ENCODE results near the gene S1PR3.

The S1PR3 gene

DNA sequence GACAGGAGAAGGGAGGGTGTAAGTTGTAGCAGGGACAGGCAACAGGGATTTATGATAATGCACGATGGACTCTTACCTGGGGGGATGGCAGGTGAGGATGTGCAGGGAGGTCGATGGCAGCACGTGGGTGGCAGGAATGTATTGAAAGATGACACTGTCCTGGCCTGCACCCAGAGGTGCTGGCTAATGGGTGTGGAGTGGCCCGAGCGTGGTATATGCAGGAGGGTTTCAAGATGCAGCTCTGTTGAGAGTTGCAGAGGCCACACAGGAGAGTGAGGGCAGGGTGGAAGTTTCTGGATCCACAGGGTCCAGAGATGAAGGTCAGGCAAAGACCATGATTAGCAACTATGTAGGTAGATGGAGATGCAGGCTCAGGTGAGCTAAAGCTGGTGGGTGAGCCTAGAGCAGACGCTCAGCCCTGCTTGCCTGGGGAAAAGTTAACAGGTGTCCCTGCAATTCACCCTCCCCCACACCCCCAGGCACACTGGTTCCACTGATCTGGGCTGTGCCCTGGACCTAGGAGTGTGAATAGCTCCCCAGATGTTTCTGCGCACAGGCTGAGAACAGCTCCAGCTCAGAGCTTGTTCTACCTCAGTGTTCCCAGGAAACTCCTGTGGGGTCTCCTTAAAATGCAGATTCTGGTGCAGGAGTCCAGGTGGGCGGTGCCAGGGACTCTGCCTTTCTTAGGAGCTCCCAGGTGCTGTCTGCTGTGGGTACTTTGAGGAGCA, 21.5 kb upstream of the S1PR3 start:
- DNase-seq: no peak

DNA sequence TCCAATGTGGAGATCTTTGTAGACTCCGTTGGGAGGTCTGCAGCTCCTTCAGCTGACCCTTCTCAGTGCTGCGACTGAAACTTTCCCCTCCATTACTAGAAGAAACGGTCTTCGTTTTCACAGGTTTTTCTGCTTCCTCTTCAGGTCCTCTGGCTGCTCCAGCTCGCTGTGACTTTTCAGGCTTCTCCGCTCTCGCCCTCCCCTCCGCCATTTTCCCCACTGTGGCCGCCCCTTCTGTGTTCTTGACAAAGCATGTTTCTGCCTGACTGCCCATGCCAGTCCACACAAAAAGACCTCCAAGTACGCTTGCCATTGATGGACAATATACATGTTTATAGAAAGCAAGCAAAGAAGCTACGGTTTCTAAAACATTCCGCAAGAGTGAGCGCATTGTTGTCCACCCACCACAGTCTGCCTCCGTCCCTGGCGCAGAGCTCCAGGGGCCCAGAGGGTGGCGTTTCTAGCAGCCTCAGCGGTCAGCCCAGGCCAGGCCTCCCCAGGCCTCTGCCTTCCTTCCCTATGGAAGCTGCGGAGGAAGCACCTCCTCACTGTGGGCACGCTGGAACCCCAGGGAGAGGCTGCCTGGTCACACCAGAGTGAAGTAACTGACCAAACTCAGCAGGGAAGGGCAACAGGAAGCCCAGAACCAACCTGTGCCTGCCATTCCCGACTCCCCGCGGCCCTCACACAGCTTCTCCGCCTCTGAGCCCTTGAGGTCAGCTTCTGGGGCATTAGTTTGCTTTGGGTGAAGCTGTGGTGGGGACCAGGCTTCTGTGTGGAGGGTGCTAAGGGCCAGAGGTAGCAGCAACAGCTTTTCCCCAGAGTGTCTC, 19.9 kb upstream of the S1PR3 start:
- DNase-seq: no peak

DNA sequence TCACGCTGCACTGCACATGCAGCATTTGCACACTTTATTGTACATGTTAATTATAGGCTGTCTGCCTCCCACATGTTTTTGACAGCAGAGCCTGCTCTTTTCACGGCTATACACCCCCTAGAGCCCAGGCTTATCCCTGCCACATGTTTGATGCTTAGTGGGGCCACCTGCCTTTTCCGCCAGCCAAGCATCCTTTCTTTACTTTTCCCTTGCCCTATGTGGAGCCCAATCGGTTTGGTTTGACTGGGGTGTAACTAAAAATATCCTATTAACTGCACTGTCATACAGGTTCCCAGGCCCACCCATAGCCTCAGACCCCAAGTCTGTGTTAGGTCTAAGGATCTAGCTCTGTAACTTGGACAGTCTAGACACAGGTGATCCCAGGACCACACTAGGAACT, 18.9 kb upstream of the S1PR3 start:
- no peak for DNase-seq

DNA sequence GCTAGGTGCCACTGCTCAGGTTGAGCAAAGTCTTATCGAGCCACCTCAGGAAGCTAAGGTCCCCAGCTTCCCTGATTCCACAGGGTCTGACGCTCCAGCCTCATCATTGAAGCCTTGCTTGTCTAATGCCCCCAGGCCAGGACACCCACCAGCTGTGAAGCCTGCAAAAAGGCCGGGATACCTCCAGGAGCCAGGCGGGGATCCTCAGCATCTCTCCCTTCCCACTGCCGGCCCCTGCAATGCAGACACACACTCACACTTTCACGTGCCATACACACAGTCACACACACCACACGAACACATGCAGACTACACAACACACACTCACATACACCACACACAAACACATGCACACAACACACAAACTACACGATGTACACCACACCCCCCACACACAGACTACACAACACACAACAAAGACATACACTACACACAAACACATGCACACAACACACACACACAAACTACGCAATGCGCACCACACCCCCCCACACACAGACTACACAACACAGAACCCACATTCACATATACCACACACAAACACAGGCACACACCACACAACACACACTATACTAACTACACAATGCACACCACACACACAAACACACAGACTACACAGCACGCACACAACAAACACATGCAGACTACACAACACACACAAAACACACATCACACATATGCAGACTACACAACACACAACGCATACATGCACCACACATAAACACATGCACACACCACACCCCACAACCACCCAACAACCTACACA, 17.8 kb upstream of the S1PR3 start:
- DNase-seq: no peak

DNA sequence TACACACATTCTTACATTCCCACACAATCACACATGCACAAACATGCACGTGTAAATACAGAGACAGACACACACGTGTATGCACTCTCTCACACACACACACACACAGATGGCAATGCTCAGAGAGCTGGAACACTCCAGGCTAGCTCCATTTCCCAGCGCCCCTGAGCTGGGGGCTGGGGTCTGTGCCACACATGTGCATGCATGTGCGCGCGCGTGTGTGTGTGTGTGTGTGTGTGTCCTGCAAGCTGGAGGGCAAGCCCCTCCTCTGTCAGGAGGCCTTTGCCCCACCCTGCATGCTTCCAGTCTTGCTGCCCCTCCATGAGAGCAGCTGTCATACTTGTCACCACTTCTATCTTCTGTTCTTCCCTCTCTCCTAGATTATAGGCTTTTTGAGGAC, 16.6 kb upstream of the S1PR3 start:
- DNase-seq: no peak

DNA sequence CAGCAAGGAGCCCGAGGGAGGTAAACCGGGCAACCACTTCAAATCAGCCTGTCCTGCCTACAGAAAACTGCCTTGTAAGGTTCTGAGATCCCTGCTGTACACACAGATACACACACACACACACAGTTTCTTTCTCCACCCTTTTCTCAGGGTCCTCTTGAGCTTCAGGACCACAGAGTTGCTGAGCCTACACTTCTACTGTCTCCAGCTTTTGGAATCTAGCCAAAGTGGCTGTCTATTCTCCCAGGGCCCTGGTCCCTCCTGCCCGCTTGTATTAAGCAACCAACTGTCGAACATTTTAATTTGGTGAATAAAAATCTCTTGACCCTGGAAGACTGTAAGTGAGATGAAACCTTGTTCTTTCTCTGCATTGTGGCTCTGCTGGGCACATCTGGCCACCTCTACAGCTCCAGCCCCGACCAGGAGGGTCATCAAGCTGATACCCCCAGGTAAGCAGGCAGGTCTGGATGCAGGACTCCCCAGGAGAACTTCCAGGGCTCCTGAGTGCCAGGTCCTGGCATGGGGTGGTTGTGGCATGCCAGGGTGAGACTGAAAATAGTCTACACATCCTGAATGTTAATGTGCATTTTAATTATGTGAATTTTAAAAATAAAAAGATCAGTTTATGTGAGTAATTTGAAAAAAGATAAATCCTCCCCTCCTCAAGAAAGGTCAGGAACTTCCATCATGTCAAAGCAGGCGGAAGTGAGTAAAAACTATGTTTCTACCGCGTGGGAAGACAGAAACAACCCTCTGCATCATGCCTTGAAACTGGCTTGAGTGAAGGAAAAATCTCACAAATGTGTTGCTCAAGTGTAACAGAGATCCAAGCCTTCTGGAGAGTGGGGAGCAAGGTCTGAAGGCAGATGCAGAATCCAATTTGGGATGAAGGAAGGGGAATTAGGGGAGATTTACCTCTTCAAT, 15.0 kb upstream of the S1PR3 start:
- DNase-seq: no peak

- DNase-seq: no peak
Observed at GRCh38 chr9:88976890-88977257, 14.4 kb upstream of the S1PR3 start.

DNA sequence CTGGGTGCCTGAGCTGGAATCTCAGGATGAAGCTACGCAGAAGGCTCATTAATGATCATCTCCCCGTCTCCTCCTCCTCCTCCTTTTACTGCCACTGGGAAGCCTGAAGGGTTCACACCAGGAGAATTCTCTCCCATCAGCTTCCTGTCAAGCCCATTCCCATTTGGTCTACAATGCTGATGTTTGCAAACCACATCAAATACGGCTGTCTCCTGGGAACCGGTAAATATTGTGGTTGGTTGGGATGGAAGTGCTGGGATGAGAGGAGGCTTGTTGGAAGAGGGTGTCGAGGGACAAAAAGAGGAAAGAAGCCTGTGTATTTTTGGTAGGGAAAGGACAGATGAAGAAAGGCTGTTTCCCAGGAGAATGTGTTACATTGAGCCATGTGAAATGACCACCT, 13.2 kb upstream of the S1PR3 start:
- no peak for DNase-seq

DNA sequence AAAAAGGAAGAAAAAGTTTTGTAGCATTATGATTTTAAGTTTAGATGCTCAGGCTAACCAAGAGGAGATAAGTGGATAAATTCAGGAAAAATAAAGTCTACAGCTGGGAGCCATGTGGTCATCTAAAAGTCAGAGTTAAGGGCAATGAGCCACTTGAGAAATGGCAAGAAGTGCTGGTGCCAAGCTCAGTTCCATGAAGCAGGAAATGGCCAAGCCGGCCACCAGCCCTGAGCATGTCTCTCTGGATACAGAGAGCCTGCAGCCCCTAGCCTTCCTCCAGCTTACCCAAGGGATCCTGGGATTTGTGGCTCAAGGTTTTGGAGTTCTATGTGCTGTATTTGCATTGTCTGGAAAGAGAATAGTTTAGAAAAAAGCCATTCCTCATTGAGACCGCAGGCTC, 12.2 kb upstream of the S1PR3 start:
- DNase-seq: no peak

DNA sequence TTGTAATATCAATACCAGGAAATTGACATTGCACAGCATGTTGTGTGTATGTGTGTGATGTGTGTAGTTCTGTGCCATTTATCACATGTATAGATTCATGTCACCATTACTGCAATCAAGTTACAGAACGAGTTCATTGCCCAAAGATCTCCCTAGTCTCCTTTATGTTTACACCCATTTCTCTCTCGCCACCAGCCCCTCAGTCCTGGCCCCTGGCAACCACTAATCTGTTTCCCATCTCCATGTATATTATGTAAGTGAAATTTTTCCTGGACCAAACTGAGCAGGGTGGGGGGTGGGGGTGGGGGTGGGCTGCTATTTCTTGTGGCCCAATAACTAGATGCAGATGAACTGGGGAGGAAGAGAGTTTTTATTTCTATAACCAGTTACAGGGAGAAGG, 11.5 kb upstream of the S1PR3 start:
- no peak for DNase-seq

- no peak for DNase-seq
Observed at GRCh38 chr9:88980740-88981203, 10.5 kb upstream of the S1PR3 start.

GRCh38 chr9:88983865-88984542, 7.3 kb upstream of the S1PR3 start:
- no peak for DNase-seq

DNA sequence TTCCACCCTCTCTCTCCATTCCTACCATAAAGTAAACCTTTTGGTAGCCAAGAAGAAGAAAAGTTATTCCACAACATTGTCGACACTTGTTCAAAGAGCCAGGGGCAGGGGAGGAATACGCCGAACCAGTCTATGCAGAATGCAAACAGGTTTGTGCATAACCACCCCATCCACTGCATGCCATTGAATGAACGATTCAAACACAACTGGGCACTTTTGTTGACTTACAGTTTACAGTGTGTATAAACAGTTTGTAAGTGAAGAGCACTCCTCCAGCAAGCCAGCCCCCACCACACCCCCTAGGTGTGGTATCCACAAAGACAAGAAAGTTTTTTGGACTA, 6.8 kb upstream of the S1PR3 start:
- DNase-seq: no peak

- no peak for DNase-seq
Observed at GRCh38 chr9:88985616-88986015, 5.7 kb upstream of the S1PR3 start.

DNA sequence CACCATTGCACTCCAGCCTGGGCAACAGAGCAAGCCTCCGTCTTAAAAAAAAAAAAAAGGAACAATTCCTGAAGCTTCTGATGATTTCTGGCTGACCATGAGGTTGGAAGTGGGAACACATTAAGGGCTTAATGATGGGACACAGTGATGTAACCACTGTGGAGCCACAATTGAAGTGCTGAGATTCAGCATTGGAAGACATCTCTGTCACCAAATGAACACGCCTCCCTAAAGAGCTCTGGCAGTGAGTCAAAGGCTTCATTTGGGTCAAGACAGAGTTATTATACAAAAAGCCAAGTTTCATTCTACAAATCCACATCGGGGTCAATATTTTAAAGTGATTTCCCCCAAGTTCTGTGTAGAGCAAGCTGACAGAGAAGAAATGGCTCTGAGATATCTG, 4.5 kb upstream of the S1PR3 start:
- DNase-seq: no peak

DNA sequence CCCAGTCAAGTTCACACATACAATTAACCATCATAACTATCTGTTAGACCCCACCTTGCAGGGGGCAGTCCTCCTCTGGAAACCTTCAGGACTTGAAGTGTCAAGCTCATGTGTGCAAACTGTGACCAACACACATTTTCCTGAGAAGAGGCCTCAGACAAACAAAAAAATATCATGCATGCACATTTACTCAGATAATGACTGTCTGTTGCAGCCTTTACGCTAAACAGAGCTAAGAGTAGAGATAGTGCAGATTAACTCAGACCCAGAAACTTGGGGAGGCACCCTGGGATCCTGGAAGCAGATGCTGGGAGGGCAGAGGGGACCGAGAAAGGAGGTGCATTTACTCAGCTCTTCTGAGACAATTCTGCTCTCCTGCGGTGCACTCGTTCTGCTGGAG, 3.6 kb upstream of the S1PR3 start:
- DNase-seq: no peak

GRCh38 chr9:88988796-88989641, 2.2 kb upstream of the S1PR3 start:
- no peak for DNase-seq

DNA sequence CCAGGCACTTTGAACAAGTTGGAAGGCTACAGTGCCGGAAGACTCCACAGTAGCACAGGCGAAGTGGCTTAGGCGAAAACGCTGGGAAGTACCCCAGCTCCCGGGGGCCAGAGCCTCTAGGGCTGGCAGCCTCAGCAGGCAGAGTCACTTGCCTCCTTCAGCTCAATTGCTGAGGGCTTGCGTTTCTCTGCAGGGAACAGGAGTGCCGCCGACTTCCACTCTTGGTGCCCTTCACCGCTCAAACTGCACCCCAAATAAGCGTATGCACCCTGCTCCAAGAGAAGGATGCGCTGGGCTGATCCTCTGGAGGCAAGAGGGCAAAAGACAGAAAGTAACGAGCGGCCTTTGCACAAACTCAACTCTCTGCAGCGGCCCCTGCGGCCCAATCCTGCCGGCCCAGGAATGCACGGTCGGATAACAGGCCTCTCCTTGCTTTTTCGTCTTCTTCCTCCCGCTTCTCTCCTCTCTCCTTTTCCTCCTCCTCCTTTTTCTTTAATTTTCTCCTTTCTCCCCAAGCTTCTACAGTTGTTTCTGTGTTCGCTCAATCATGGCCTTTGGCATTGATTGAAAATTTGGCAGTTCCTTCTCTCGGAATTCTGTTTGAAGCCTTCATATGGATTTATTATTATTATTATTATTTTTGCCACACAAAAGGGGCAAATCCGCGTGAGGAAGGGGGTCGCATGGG, 1.1 kb upstream of the S1PR3 start:
- DNase-seq: no peak

DNA sequence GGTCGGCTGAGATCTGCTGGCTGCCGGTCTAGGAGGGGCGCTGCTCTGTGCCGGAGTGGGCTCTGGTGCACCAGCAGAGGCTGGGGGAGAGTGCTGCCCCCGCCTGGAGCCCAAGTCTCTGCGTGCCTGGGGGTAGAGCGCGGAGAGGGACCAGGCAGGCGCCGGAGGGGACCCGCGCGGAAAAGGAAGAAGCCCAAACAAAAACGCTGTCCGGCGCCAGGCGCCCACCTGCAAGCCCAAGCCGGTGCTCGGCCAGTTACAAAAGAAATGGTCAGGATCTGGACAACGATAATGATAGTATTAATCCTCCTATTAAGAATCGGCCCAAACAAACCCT, 571 bp upstream of the S1PR3 start:
- no peak for DNase-seq

- no peak for DNase-seq
Observed at GRCh38 chr9:88992556-88992955, 1.3 kb downstream of the S1PR3 start.

DNA sequence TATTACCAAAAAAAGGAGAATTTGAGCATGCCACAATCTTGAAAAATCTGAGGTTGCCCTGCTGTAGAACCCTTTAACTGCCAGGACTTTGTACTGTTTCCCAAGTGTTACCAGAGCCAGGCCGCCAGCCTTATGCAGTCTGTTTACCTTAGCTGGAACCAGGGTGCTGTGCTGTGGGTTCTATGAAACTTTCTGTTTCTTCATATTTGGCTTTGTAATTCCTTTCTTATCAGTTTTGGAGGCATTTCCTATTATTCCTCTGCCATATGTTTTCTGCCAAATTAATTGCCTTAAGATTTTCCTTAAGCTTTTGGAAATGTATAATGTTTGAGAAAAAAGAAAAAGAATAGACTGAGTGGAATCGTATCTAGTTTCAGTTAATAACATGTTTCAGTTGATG, 2.1 kb downstream of the S1PR3 start:
- no peak for DNase-seq

Measured in activated effector memory CD4-positive, alpha-beta T cell treated with Interleukin-2 at 50 U/mL for 16 hours (primary cell).